ENCODE results near the gene CREBBP.

- no peak for TF ChIP-seq CTCF (IDR thresholded peaks at IDR 0.05)
- TF ChIP-seq POLR2A (IDR thresholded peaks at IDR 0.05) = no peak
- TF ChIP-seq POLR2AphosphoS5 (IDR thresholded peaks at IDR 0.05) = no peak
Measured at GRCh38 chr16:3791701-3792100, 88.8 kb downstream of the CREBBP start.
